Trophoblast cell (in vitro differentiated cells and primary cell): ENCODE measurements around the gene PSD2.

Experiments
- DNase-seq, 2 donors: peaks; one replicate each; pipeline ENCODE4 v3.0.0-alpha.2; 2016
- H2AFZ ChIP-seq: 2 replicates; pipeline ENCODE4 v1.6.1; 2013; ENCODE audit warnings: low read length, moderate library complexity, mild to moderate bottlenecking; ENCODE audit not compliant: insufficient read depth, poor library complexity
- H2AK5ac ChIP-seq: 2 replicates; pipeline ENCODE4 v1.6.1; 2013; ENCODE audit warnings: mild to moderate bottlenecking, low read length
- H2BK120ac ChIP-seq: 2 replicates; pipeline ENCODE4 v1.6.1; 2013; ENCODE audit warnings: low read length, mild to moderate bottlenecking, moderate library complexity; ENCODE audit not compliant: insufficient read depth, poor library complexity
- H2BK12ac ChIP-seq: 2 replicates; pipeline ENCODE4 v1.6.1; 2013; ENCODE audit warnings: mild to moderate bottlenecking, low read length, moderate library complexity
- H2BK5ac ChIP-seq: 2 replicates; pipeline ENCODE4 v1.6.1; 2013; ENCODE audit warnings: low read length, low read depth, moderate library complexity, mild to moderate bottlenecking; ENCODE audit not compliant: poor library complexity
- H3K14ac ChIP-seq: 2 replicates; pipeline ENCODE4 v1.6.1; 2013; ENCODE audit warnings: mild to moderate bottlenecking, low read length
- H3K18ac ChIP-seq: 2 replicates; pipeline ENCODE4 v1.6.1; 2013; ENCODE audit warnings: mild to moderate bottlenecking, low read length
- H3K23ac ChIP-seq: 2 replicates; pipeline ENCODE4 v1.6.1; 2013; ENCODE audit warnings: low read length
- H3K27ac ChIP-seq: 2 replicates; pipeline ENCODE4 v1.5.1; 2013; ENCODE audit warnings: low read depth, mild to moderate bottlenecking, inconsistent platforms, low read length, moderate library complexity
- H3K27me3 ChIP-seq: 2 replicates; pipeline ENCODE4 v1.6.1; 2013; ENCODE audit warnings: inconsistent platforms, mild to moderate bottlenecking, low read length, moderate library complexity; ENCODE audit not compliant: insufficient read depth
- H3K36me3 ChIP-seq, 2 experiments: 1 replicate in 1 of 2; 2 replicates in 1 of 2; pipeline ENCODE4 v1.6.1; 2013; ENCODE audit warnings: low read length in 2 of 2, mild to moderate bottlenecking in 2 of 2, moderate library complexity in 1 of 2; ENCODE audit not compliant: insufficient read depth in 2 of 2, control insufficient read depth in 1 of 2
- H3K4ac ChIP-seq: 2 replicates; pipeline ENCODE4 v1.6.1; 2013; ENCODE audit warnings: low read depth, mild to moderate bottlenecking, low read length, moderate library complexity
- H3K4me1 ChIP-seq, 2 experiments: 1 replicate in 1 of 2; 2 replicates in 1 of 2; pipeline ENCODE4 v1.6.1; 2013; ENCODE audit warnings: low read length in 2 of 2, mild to moderate bottlenecking in 2 of 2, moderate library complexity in 1 of 2; ENCODE audit not compliant: insufficient read depth in 2 of 2, control insufficient read depth in 1 of 2
- H3K4me2 ChIP-seq: 2 replicates; pipeline ENCODE4 v1.6.1; 2013; ENCODE audit warnings: inconsistent platforms, mild to moderate bottlenecking, low read length, moderate library complexity
- H3K4me3 ChIP-seq: 2 replicates; pipeline ENCODE4 v1.5.1; 2013; ENCODE audit warnings: mild to moderate bottlenecking, low read depth, low read length, inconsistent platforms
- H3K79me1 ChIP-seq: one replicate; pipeline ENCODE4 v1.6.1; 2013; ENCODE audit warnings: low read length
- H3K79me2 ChIP-seq: 2 replicates; pipeline ENCODE4 v1.6.1; 2013; ENCODE audit warnings: low read length, mild to moderate bottlenecking; ENCODE audit not compliant: control insufficient read depth, insufficient read depth, poor library complexity
- H3K9ac ChIP-seq: 2 replicates; pipeline ENCODE4 v1.6.1; 2013; ENCODE audit warnings: mild to moderate bottlenecking, low read length
- H3K9me3 ChIP-seq: 2 replicates; pipeline ENCODE4 v1.6.1; 2013; ENCODE audit warnings: low read depth, mild to moderate bottlenecking, control low read depth, inconsistent platforms, low read length; ENCODE audit not compliant: insufficient read depth
- H4K12ac ChIP-seq: 2 replicates; pipeline ENCODE4 v1.6.1; 2013; ENCODE audit warnings: low read depth, mild to moderate bottlenecking, low read length, moderate library complexity
- H4K8ac ChIP-seq: 2 replicates; pipeline ENCODE4 v1.6.1; 2013; ENCODE audit warnings: low read depth, mild to moderate bottlenecking, low read length, moderate library complexity
- H4K91ac ChIP-seq: one replicate; pipeline ENCODE4 v1.6.1; 2013; ENCODE audit warnings: low read depth, mild to moderate bottlenecking, low read length, moderate library complexity
- WGBS: extraction: QIAGEN DNeasy Blood & Tissue Kit; methylation state at CpG from one replicate; pipeline ENCODE4 v1.1.7; 2013; ENCODE audit warnings: missing lambda C conversion rate; ENCODE audit not compliant: insufficient read length, insufficient coverage; ENCODE audit errors: extremely low coverage; 5-methylcytosine and 5-hydroxymethylcytosine counted together

PSD2 gene

DNA sequence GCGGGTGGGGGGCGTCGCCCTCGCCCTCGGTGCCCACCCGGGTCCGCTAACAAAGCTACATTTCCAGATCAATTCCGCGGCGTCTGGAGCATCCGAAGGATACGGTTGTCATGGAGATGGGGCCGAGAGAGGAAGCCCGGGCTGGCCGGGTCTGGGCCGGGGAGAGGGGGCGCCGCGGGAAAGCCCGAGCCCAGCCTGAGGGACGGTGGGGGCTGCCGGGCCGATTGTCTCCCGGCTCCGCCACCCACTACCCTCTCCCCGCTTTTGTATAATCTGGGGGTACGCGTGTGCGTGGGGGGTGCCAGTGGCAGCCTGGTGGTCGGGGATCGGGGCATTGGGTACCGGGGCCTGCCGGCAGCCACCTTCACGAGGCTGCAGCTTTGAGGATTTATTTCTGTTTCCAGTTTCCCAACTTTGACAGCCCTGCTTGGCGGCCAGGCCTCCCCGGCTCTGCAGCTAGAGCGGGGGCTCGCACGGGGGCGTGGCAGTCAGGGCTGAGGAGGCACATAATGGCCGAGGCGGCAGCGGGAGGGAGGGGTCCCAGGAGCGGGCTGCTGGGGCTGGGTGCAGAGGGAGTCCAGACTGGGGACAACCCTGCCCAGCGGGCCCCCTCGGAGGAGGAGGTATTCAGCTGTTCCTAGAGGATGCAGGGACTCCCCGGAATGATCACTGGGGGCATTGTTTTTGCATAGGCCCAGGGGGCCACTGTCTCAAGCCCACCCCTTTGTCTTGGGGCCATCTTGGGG is 626 bp downstream of the PSD2 start:
- Histone ChIP-seq H2BK120ac (no peak overlapping the region), H2BK5ac (no peak overlapping the region), H4K12ac (no peak overlapping the region), H3K36me3 (no peaks in the 10 kb centered on the region), H3K18ac (no peak overlapping the region), H2AFZ (no peak overlapping the region), H4K91ac (no peak overlapping the region), H3K14ac (no peak overlapping the region), H2AK5ac (no peak overlapping the region), H4K8ac (no peak overlapping the region), H3K27me3 (peaks cover 56% of the 10 kb centered on the region), H3K79me1 (no peaks in the 10 kb centered on the region), H3K9me3 (peaks cover 8% of the 10 kb centered on the region), H3K4me1 (no peaks in the 10 kb centered on the region), H3K23ac (no peak overlapping the region), H3K9ac (no peak overlapping the region), H3K27ac (no peak overlapping the region), H3K79me2 (no peaks in the 10 kb centered on the region), H2BK12ac (no peak overlapping the region), H3K4ac (no peak overlapping the region), H3K4me3 (no peak overlapping the region), H3K4me2 (peak overlapping the region; percentile 43)
- no CpG with 5 or more reads among the region's 47 CpGs for WGBS
- no peak for DNase-seq

DNA sequence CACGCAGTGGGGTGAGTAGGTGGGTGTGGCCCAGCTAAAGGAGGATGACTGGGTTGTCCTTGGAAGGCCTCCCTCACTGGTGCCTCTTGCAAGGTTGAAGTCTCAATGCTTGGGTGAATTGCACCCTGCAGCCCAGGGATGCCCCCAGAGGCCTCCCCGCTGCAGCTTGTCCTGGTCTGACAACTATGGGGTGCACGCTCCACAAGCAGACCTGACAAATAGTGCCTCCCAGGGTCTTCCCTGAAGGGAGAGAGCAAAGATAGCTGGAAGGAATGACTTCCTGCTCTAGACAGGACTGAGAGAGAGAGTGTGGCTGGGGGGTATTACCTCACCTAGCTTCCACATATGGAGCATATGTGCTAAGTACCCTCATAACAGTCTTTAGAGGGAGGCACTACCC is 1.7 kb downstream of the PSD2 start:
- no CpG with 5 or more reads among the region's 3 CpGs for WGBS
- Histone ChIP-seq H3K4ac (no peak overlapping the region), H3K23ac (no peak overlapping the region), H4K8ac (no peak overlapping the region), H2BK5ac (no peak overlapping the region), H3K4me1 (no peaks in the 10 kb centered on the region), H3K9ac (no peak overlapping the region), H3K27ac (no peak overlapping the region), H3K9me3 (peaks cover 8% of the 10 kb centered on the region), H3K36me3 (no peaks in the 10 kb centered on the region), H3K14ac (no peak overlapping the region), H3K79me2 (no peaks in the 10 kb centered on the region), H4K12ac (no peak overlapping the region), H3K27me3 (peaks cover 58% of the 10 kb centered on the region), H3K79me1 (no peaks in the 10 kb centered on the region), H2BK120ac (no peak overlapping the region), H3K18ac (no peak overlapping the region), H3K4me3 (no peak overlapping the region), H2AK5ac (no peak overlapping the region), H3K4me2 (no peak overlapping the region), H4K91ac (no peak overlapping the region), H2AFZ (no peak overlapping the region), H2BK12ac (no peak overlapping the region)
- no peak for DNase-seq

DNA sequence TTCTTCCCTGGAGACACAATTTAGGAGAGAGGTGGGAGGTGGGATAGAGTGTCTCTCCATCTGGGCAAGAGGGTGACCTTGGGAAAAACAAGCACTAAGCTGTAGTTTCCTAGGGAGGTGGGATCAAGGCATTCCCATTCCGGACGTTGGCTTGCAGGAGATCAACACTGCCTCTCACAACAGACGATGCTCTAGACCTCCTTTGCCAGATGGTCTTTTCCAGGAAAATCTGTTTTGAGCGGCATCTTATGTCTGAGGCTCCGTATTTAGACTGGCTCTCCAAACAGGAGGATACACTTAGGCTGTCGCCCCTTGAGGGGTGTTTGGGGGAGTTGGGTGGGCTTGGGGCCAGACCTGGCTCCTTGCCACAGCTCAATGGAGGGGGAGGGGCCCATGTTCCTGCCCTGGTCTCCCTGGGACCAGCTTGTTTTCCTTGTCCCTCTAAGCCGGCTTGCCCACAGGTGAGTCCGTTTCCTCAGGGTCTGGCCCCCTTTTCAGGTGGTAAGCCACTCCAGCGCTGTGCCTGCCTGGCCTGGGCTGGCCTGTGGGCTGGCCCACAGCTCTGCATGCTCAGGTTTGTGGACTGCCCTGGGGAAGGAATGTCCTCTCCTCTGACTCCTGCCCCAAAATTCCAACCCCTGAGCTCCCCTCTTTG is 2.4 kb downstream of the PSD2 start:
- no peak overlapping the region for H3K23ac ChIP-seq
- no peak overlapping the region for H4K91ac ChIP-seq
- no peak overlapping the region for H2BK120ac ChIP-seq
- no peak overlapping the region for H2AFZ ChIP-seq
- H3K79me2 ChIP-seq, result no peaks in the 10 kb centered on the region
- H3K14ac ChIP-seq, result no peak overlapping the region
- H3K79me1 ChIP-seq, result no peaks in the 10 kb centered on the region
- no peak overlapping the region for H2BK5ac ChIP-seq
- no peak overlapping the region for H3K4ac ChIP-seq
- H3K27me3 ChIP-seq, result peaks cover 58% of the 10 kb centered on the region
- no peak overlapping the region for H4K12ac ChIP-seq
- H3K27ac ChIP-seq, result no peak overlapping the region
- H2AK5ac ChIP-seq, result no peak overlapping the region
- H3K36me3 ChIP-seq, result no peaks in the 10 kb centered on the region
- WGBS, result no CpG with 5 or more reads among the region's 9 CpGs
- peak in 1 of 2 donors; percentile 4 for DNase-seq
- H3K4me2 ChIP-seq, result no peak overlapping the region
- no peak overlapping the region for H3K9ac ChIP-seq
- H4K8ac ChIP-seq, result no peak overlapping the region
- H3K18ac ChIP-seq, result no peak overlapping the region
- H3K9me3 ChIP-seq, result peaks cover 8% of the 10 kb centered on the region
- H2BK12ac ChIP-seq, result no peak overlapping the region
- no peak overlapping the region for H3K4me3 ChIP-seq
- H3K4me1 ChIP-seq, result no peaks in the 10 kb centered on the region

DNA sequence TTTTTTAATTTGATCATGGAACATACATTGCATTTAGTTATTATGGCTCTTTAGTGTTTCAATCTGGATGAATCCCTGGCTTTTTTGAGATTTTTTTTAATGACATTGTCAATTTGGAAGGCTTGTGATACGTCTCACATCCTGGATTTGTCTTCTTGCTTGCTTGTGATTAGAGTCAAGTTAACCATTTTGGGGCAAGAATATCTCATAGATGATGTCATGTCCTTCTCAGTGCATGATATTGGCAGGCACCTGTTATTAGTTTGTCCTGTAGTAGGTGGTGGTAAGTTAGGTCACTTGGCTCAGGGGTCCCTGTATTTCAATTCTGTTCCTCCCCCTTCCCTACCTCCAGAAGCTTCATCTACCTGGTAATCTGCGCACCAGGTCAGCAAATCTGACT is 3.3 kb downstream of the PSD2 start:
- Histone ChIP-seq H3K4me1 (no peaks in the 10 kb centered on the region), H3K27me3 (peaks cover 53% of the 10 kb centered on the region), H2AFZ (no peak overlapping the region), H3K18ac (no peak overlapping the region), H3K9me3 (peaks cover 6% of the 10 kb centered on the region), H3K27ac (no peak overlapping the region), H3K79me2 (no peaks in the 10 kb centered on the region), H2BK12ac (no peak overlapping the region), H3K4me2 (no peak overlapping the region), H2AK5ac (no peak overlapping the region), H3K14ac (no peak overlapping the region), H2BK120ac (no peak overlapping the region), H3K79me1 (no peaks in the 10 kb centered on the region), H3K4me3 (no peak overlapping the region), H4K12ac (no peak overlapping the region), H2BK5ac (no peak overlapping the region), H3K4ac (no peak overlapping the region), H4K91ac (no peak overlapping the region), H4K8ac (no peak overlapping the region), H3K9ac (no peak overlapping the region), H3K23ac (no peak overlapping the region), H3K36me3 (no peaks in the 10 kb centered on the region)
- WGBS, result no CpG with 5 or more reads among the region's 2 CpGs
- no peak for DNase-seq
